Activated gamma-delta T cell treated with anti-CD3 and anti-CD28 coated beads, Interleukin-2, amount 50 U/mL, for 16 hours (primary cell): ENCODE measurements around the gene JMJD8.
"Not testable (repeated sequence)": the region's sequence is repeated elsewhere in the genome, so short reads cannot be mapped to it uniquely, and the experiment has no call there.

Experiments used
- DNase-seq: peaks from one replicate; pipeline ENCODE4 v3.0.0-alpha.2; 2020; ENCODE audit warnings: low read depth

The JMJD8 gene

GRCh38 chr16:721765-722540 is 37.8 kb upstream of the JMJD8 start:
- no peak for DNase-seq

GRCh38 chr16:720990-721764 is 37.0 kb upstream of the JMJD8 start, which contains the start of gene ANTKMT:
TSS of gene ANTKMT (plus strand) at chr16:721146. CDS start at chr16:721275, 129 bp downstream.
- peak; percentile 52 for DNase-seq

- DNase-seq: no peak
Observed at GRCh38 chr16:720447-720989, 36.4 kb upstream of the JMJD8 start.

- DNase-seq: no peak
Observed at GRCh38 chr16:719815-720446, 35.8 kb upstream of the JMJD8 start.

GRCh38 chr16:718922-719321 is 34.8 kb upstream of the JMJD8 start:
- DNase-seq: no peak

GRCh38 chr16:718389-718788 is 34.3 kb upstream of the JMJD8 start:
- DNase-seq: no peak

- DNase-seq: no peak
Observed at GRCh38 chr16:717450-718245, 33.5 kb upstream of the JMJD8 start.

- no peak for DNase-seq
Observed at GRCh38 chr16:716768-717325, 32.7 kb upstream of the JMJD8 start.

- no peak for DNase-seq
Observed at GRCh38 chr16:716200-716568, 32.0 kb upstream of the JMJD8 start.

GRCh38 chr16:715477-716199 is 31.5 kb upstream of the JMJD8 start:
- no peak for DNase-seq

- peak; percentile 84 for DNase-seq
Observed at GRCh38 chr16:714558-715476, 30.7 kb upstream of the JMJD8 start, which contains the start of gene METRN. TSS of gene METRN (plus strand) at chr16:715118. CDS start at chr16:715290, 172 bp downstream.

GRCh38 chr16:714079-714478 is 29.9 kb upstream of the JMJD8 start:
- no peak for DNase-seq

GRCh38 chr16:712740-713250 is 28.7 kb upstream of the JMJD8 start:
- not testable (repeated sequence) for DNase-seq

GRCh38 chr16:711548-712320 is 27.6 kb upstream of the JMJD8 start:
- peak; percentile 71 for DNase-seq

- DNase-seq: no peak
Observed at GRCh38 chr16:711084-711483, 26.9 kb upstream of the JMJD8 start.

GRCh38 chr16:710500-711075 is 26.5 kb upstream of the JMJD8 start:
- no peak for DNase-seq

- DNase-seq: no peak
Observed at GRCh38 chr16:709566-710499, 25.7 kb upstream of the JMJD8 start.
